Measurements from ENCODE around the gene STAC3.

GRCh38 chr12:57199191-57199590, 51.8 kb downstream of the STAC3 start:
- TF ChIP-seq POLR2A (IDR thresholded peaks at IDR 0.05; ENCODE audit: low read depth, low read length), result no peak
- TF ChIP-seq POLR2AphosphoS5 (IDR thresholded peaks at IDR 0.05; ENCODE audit: low read depth, low read length), result no peak
